WTC11 (cell line): Measurements from ENCODE around the gene SLC7A6OS.

Experiments used
- NR2C2 ChIP-seq: sonication (generic); formaldehyde crosslinking; IDR thresholded peaks from 2 replicates; pipeline ENCODE4 v1.8.0; 2022; ENCODE audit warnings: mild to moderate bottlenecking, missing genetic modification reagents
- NR3C1 ChIP-seq: sonication (generic); formaldehyde crosslinking; conservative IDR thresholded peaks from 2 replicates; pipeline ENCODE4 v1.8.1; 2023; ENCODE audit warnings: low read depth, mild to moderate bottlenecking, missing genetic modification reagents
- TF ChIP-seq, protein P1 (sequence below): fragments of 200-600 bp; IDR thresholded peaks from 2 replicates; pipeline ENCODE4 v1.8.0; 2022; ENCODE audit warnings: antibody characterized with exemption

GRCh38 chr16:68269793-68270192, 41.0 kb downstream of the SLC7A6OS start:
- no peak for TF ChIP-seq NR2C2 (CRISPR knock-in tag)
- no peak for TF ChIP-seq NR3C1 (CRISPR knock-in tag)
- TF ChIP-seq, protein P1, sequence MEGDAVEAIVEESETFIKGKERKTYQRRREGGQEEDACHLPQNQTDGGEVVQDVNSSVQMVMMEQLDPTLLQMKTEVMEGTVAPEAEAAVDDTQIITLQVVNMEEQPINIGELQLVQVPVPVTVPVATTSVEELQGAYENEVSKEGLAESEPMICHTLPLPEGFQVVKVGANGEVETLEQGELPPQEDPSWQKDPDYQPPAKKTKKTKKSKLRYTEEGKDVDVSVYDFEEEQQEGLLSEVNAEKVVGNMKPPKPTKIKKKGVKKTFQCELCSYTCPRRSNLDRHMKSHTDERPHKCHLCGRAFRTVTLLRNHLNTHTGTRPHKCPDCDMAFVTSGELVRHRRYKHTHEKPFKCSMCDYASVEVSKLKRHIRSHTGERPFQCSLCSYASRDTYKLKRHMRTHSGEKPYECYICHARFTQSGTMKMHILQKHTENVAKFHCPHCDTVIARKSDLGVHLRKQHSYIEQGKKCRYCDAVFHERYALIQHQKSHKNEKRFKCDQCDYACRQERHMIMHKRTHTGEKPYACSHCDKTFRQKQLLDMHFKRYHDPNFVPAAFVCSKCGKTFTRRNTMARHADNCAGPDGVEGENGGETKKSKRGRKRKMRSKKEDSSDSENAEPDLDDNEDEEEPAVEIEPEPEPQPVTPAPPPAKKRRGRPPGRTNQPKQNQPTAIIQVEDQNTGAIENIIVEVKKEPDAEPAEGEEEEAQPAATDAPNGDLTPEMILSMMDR: no peak
